ENCODE measurements around the gene MXRA8.

The MXRA8 gene

GRCh38 chr1:1367315-1367714 is 9.0 kb upstream of the MXRA8 start:
- Histone ChIP-seq H3K4me1 (peaks cover 33% of the 10 kb centered on the region), H3K27me3 (no peaks in the 10 kb centered on the region), H3K9ac (no peak overlapping the region), H4K20me1 (peaks cover 19% of the 10 kb centered on the region), H3K27ac (no peak overlapping the region), H3K36me3 (peaks cover 2% of the 10 kb centered on the region; the same call in 1 of the 2 replicates), H3K4me3 (no peak overlapping the region), H3K9me3 (peaks cover 19% of the 10 kb centered on the region), H3K4me2 (no peak overlapping the region)
- no peak for TF ChIP-seq Cebpa-rat (IDR thresholded peaks at IDR 0.05)

- peaks cover 19% of the 10 kb centered on the region for H3K9me3 ChIP-seq
- no peak overlapping the region for H3K27ac ChIP-seq
- no peak overlapping the region for H3K4me3 ChIP-seq
- H3K4me1 ChIP-seq = peaks cover 26% of the 10 kb centered on the region
- H3K27me3 ChIP-seq = no peaks in the 10 kb centered on the region
- peaks cover 13% of the 10 kb centered on the region for H4K20me1 ChIP-seq
- H3K4me2 ChIP-seq = no peak overlapping the region
- H3K9ac ChIP-seq = no peak overlapping the region
- no peak for TF ChIP-seq Cebpa-rat (IDR thresholded peaks at IDR 0.05)
- no peaks in the 10 kb centered on the region for H3K36me3 ChIP-seq
Observed at GRCh38 chr1:1366699-1367066, 8.3 kb upstream of the MXRA8 start.

GRCh38 chr1:1365875-1366698 is 7.7 kb upstream of the MXRA8 start:
- peaks cover 21% of the 10 kb centered on the region for H3K4me1 ChIP-seq
- H3K27me3 ChIP-seq = no peaks in the 10 kb centered on the region
- H3K9me3 ChIP-seq = peaks cover 19% of the 10 kb centered on the region
- H3K36me3 ChIP-seq = no peaks in the 10 kb centered on the region
- H4K20me1 ChIP-seq = peaks cover 7% of the 10 kb centered on the region; the same call in 1 of the 2 replicates
- no peak overlapping the region for H3K27ac ChIP-seq
- H3K9ac ChIP-seq = no peak overlapping the region
- no peak overlapping the region for H3K4me3 ChIP-seq
- no peak overlapping the region for H3K4me2 ChIP-seq
- TF ChIP-seq Cebpa-rat (IDR thresholded peaks at IDR 0.05) = no peak

- Histone ChIP-seq H3K4me3 (no peak overlapping the region), H3K27me3 (no peaks in the 10 kb centered on the region), H3K4me1 (peaks cover 11% of the 10 kb centered on the region), H3K36me3 (no peaks in the 10 kb centered on the region), H3K27ac (no peak overlapping the region), H3K9ac (no peak overlapping the region), H3K4me2 (no peak overlapping the region), H3K9me3 (peaks cover 19% of the 10 kb centered on the region), H4K20me1 (no peaks in the 10 kb centered on the region)
- no peak for TF ChIP-seq Cebpa-rat (IDR thresholded peaks at IDR 0.05)
Observed at GRCh38 chr1:1364266-1364665, 5.9 kb upstream of the MXRA8 start.

GRCh38 chr1:1361982-1362423 is 3.6 kb upstream of the MXRA8 start:
- H3K9ac ChIP-seq = no peak overlapping the region
- TF ChIP-seq Cebpa-rat (IDR thresholded peaks at IDR 0.05) = no peak
- no peak overlapping the region for H3K27ac ChIP-seq
- no peaks in the 10 kb centered on the region for H3K36me3 ChIP-seq
- no peak overlapping the region for H3K4me3 ChIP-seq
- H4K20me1 ChIP-seq = no peaks in the 10 kb centered on the region
- H3K27me3 ChIP-seq = no peaks in the 10 kb centered on the region
- peaks cover 31% of the 10 kb centered on the region for H3K4me1 ChIP-seq
- H3K9me3 ChIP-seq = peaks cover 15% of the 10 kb centered on the region
- no peak overlapping the region for H3K4me2 ChIP-seq

GRCh38 chr1:1361233-1361981 is 3.1 kb upstream of the MXRA8 start:
- Histone ChIP-seq H3K4me3 (no peak overlapping the region), H3K4me1 (peaks cover 33% of the 10 kb centered on the region), H4K20me1 (no peaks in the 10 kb centered on the region), H3K9ac (no peak overlapping the region), H3K27me3 (no peaks in the 10 kb centered on the region), H3K4me2 (no peak overlapping the region), H3K27ac (no peak overlapping the region), H3K9me3 (peaks cover 9% of the 10 kb centered on the region), H3K36me3 (no peaks in the 10 kb centered on the region)
- no peak for TF ChIP-seq Cebpa-rat (IDR thresholded peaks at IDR 0.05)

GRCh38 chr1:1360506-1361169 is 2.3 kb upstream of the MXRA8 start:
- no peaks in the 10 kb centered on the region for H3K27me3 ChIP-seq
- H3K9ac ChIP-seq = no peak overlapping the region
- H3K4me2 ChIP-seq = no peak overlapping the region
- H3K36me3 ChIP-seq = no peaks in the 10 kb centered on the region
- H3K9me3 ChIP-seq = peaks cover 1% of the 10 kb centered on the region; the same call in 1 of the 2 replicates
- H3K4me1 ChIP-seq = peaks cover 33% of the 10 kb centered on the region
- H3K27ac ChIP-seq = no peak overlapping the region
- TF ChIP-seq Cebpa-rat (IDR thresholded peaks at IDR 0.05) = no peak
- no peaks in the 10 kb centered on the region for H4K20me1 ChIP-seq
- H3K4me3 ChIP-seq = no peak overlapping the region

- H3K9ac ChIP-seq = no peak overlapping the region
- no peak overlapping the region for H3K4me3 ChIP-seq
- no peaks in the 10 kb centered on the region for H3K9me3 ChIP-seq
- no peak overlapping the region for H3K27ac ChIP-seq
- H3K27me3 ChIP-seq = peaks cover 7% of the 10 kb centered on the region
- H3K4me2 ChIP-seq = peak overlapping the region; percentile 97
- H4K20me1 ChIP-seq = no peaks in the 10 kb centered on the region
- no peaks in the 10 kb centered on the region for H3K36me3 ChIP-seq
- H3K4me1 ChIP-seq = peaks cover 34% of the 10 kb centered on the region
- no peak for TF ChIP-seq Cebpa-rat (IDR thresholded peaks at IDR 0.05)
Observed at GRCh38 chr1:1359664-1360468, 1.5 kb upstream of the MXRA8 start.

- H3K9ac ChIP-seq = peak overlapping the region; percentile 61; the same call in 1 of the 2 replicates
- H4K20me1 ChIP-seq = peaks cover 3% of the 10 kb centered on the region
- no peaks in the 10 kb centered on the region for H3K9me3 ChIP-seq
- peaks cover 40% of the 10 kb centered on the region for H3K4me1 ChIP-seq
- H3K4me3 ChIP-seq = peak overlapping the region; percentile 44
- H3K27me3 ChIP-seq = peaks cover 13% of the 10 kb centered on the region
- peak overlapping the region; percentile 97 for H3K4me2 ChIP-seq
- H3K36me3 ChIP-seq = no peaks in the 10 kb centered on the region
- no peak for TF ChIP-seq Cebpa-rat (IDR thresholded peaks at IDR 0.05)
- H3K27ac ChIP-seq = peak overlapping the region; percentile 58
Observed at GRCh38 chr1:1359308-1359663, 931 bp upstream of the MXRA8 start.

Data from BLaER1 (cell line).